ENCODE results near the gene NOS1AP.
"Not testable (repeated sequence)": the region's sequence is repeated elsewhere in the genome, so short reads cannot be mapped to it uniquely, and the experiment has no call there.

Gene NOS1AP

GRCh38 chr1:162172311-162173102, 103.0 kb downstream of the NOS1AP start:
- DNase-seq = no peak

- DNase-seq = not testable (repeated sequence)
Measured at GRCh38 chr1:162173607-162174006, 104.1 kb downstream of the NOS1AP start.

GRCh38 chr1:162174027-162174426, 104.5 kb downstream of the NOS1AP start:
- DNase-seq = not testable (repeated sequence)

DNA sequence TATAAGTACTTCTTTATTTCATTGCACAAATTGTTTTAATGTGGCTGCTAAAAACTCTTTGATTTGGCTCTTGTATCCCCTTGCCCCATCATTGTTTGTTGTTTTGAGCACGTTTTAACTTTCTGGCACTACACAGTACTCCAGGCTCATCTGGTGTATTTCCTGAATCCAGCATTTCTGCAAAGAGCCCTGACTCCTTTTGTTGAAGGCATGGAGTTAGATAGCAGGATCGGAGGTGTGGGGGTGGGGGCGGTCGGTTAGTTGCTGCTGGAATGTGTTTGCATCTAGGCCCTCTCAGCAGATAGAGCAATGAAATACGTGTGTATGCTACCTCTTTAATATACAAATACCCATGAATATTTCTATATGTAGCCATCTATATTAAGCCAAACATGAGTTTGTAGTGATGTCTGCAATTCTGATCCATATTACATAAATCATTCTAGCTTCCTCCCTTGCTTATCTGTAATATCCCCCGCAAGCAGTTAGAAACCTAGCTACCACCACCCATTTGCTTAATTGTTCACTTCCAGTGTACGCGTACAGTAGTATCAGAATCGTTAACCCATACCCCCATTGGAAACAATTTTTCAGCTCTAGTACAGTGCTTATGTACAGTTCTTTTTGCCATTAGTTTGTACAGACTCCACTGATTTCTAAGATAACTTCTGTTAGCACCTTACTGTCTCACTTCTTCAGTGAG, 106.0 kb downstream of the NOS1AP start:
- DNase-seq = no peak

GRCh38 chr1:162177126-162177525, 107.6 kb downstream of the NOS1AP start:
- DNase-seq = no peak

DNA sequence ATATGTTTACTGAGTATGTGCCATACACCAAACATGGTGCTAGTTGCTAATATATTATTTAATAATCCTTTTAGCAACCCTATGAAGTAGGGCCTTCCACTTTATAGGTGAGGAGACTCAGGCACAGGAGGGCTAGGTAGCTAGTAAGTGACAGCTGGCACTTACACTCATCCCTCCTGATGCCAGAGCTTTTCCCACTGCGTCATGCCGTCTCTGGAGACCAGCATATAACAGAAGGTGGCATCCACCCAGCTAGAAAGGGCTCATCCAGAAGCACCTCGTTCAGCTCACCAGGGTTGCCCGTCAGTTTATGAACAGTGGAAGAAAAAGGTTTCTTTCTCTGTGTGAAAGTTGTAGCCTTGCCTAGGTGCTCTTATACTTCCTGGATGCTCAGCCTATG, 108.9 kb downstream of the NOS1AP start:
- no peak for DNase-seq

- no peak for DNase-seq
Measured at GRCh38 chr1:162179121-162179520, 109.6 kb downstream of the NOS1AP start.

GRCh38 chr1:162180813-162181212, 111.3 kb downstream of the NOS1AP start:
- DNase-seq = no peak

GRCh38 chr1:162182090-162182489, 112.6 kb downstream of the NOS1AP start:
- no peak for DNase-seq

DNA sequence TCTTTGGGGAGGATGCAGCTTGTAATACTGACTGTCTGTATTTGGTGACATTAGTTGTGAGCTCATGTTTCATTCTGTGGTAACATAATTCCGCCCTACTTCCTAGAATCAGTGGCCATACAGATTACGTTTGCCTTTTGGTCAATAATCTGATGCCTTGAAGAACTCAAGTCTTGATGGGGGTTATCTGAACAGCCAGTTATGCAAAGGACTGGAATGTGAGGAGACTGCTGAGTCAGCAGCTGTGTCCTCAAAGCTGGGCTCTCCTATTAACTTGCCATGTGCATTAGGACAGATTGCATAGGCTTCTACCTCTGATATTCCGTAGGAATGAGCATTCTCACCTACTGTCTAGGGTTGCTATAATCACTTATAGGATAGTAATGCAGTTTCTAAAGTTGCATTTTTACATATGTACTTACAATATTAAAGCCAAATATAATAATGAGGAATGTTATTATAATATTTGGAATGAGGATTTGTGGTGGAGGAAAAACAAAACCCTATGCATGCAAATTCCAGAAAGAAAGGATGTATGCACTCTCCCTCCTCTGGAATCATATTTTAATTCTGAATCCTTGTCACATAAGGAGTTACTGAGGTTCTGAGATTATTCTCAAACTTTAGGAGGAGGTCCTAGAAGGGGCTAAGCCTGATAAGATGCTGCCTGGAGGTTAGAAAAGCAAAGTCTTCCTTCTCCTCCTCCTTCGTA, 116.0 kb downstream of the NOS1AP start:
- DNase-seq = no peak

DNA sequence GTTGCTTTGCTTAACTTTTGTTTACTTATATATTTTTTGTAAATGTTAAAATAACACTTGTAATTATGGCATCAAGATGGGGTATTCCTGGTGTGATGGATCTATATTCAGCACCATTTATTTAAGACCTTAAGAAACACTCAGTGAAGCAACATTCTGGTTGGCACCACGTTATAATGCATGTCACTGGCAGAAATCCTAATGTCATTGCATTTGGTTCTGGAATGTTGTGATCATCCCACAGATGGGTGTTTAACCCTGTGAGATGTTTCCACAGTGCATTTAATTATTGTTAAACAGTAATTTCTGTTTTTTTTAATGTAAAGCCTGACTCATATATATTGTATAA, 116.5 kb downstream of the NOS1AP start:
- no peak for DNase-seq

DNA sequence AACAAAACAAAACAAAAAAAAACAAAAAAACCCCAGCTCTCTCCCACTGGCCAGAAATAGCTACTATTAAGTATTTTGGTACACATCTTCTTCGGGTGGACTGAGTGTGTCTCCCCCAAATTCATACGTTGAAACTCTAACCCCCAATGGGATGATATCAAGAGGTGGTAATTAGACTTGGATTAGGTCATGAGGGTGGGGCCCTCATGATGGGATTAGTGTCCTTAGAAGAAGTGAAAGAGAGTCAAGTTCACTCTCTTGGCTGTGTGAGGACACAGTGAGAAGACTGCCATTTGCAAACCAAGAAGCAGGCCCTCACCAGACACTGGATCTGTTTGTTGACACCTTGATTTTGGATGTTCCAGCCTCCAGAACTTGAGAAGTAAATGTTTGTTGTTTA, 116.9 kb downstream of the NOS1AP start:
- DNase-seq = no peak

- DNase-seq = no peak
Measured at GRCh38 chr1:162187687-162188276, 118.3 kb downstream of the NOS1AP start.

GRCh38 chr1:162189345-162189744, 119.9 kb downstream of the NOS1AP start:
- DNase-seq = no peak

DNA sequence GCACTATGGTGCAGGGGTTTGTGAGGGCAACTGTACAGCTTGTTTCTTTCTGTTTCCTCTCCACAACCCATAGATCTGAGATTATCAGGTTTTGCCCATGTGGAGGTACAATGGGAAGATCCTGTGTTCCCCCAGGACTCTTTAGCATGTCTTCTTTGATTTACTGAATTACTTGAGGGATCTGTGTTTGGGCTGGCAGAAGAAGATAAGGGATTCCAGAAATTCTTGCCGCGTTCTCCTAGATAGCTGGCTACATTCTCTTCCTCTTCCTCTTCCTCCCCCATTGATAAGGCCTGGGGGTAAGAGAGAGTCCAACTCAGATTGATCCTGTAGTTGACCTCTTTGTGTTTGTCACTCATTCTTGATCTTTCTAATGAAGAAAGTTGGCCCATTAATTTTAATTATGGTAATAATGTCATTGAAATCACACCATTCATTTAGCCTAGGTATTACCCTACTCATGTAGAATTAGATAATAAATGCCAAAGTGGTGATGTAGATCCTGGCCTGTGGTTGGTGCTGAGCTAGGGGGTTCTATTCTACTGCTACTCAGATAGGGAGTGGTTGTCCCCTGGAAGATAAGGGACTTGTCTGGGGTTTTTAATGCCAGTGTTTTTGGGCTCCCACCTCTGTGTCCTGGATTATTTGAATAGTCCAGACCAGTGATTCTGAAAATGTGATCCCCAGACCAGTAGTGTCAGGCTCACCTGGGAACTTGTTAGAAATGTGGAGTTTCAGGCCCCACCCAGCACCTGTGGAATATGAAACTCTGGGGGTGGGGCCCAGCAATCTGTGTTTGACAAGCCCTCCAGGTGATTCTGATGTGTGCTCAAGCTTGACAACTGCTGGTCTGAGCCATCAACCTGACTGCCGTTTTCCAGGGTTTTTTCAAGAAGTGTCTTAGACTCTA, 122.2 kb downstream of the NOS1AP start:
- DNase-seq = no peak

GRCh38 chr1:162192306-162192678, 122.8 kb downstream of the NOS1AP start:
- no peak for DNase-seq

- no peak for DNase-seq
Measured at GRCh38 chr1:162192763-162193162, 123.3 kb downstream of the NOS1AP start.

GRCh38 chr1:162193221-162193620, 123.7 kb downstream of the NOS1AP start:
- no peak for DNase-seq

DNA sequence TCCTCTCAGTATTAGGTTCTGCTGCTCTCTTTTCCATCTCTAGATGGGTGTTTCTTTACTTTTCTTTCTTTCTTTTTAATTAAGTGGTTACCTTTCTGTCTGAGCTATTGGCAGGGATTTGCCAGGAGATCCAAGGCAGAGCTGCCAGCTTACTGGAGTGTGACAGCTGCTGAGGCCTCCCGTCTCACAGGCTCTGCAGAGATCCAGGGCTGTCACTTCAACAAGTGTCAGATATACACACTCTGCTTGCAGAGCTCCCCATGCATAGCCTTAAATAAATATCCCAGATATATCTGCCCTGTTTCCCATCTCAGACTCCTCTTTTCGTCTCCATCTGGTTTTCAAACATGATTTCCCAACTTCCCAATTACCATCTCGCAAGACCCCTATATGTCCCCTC, 124.3 kb downstream of the NOS1AP start:
- no peak for DNase-seq

GRCh38 chr1:162195567-162195966, 126.1 kb downstream of the NOS1AP start:
- no peak for DNase-seq

GRCh38 chr1:162196387-162196786, 126.9 kb downstream of the NOS1AP start:
- DNase-seq = no peak

GRCh38 chr1:162197041-162197531, 127.6 kb downstream of the NOS1AP start:
- no peak for DNase-seq
